BJ (cell line): ENCODE results near the gene HECW1. TPM values are rescaled to one million over a fixed set of nuclear protein-coding genes. Genes with fewer than 3 reads are reported as not detected.

Experiments
- CTCF ChIA-PET: fragments of 350-600 bp; formaldehyde crosslinking; extraction: SDS; loops from one replicate; lab custom pipeline; 2021; ENCODE audit warnings: antibody characterized with exemption, inconsistent platforms; lab: Yijun Ruan, JAX
- POLR2A ChIA-PET: fragments of 300-600 bp; sonication (Branson Sonifier 250); formaldehyde crosslinking; extraction: SDS; loops from one replicate; lab custom pipeline; 2021; ENCODE audit warnings: antibody characterized with exemption; lab: Charles Lee
- DNase-seq: peaks from one replicate; pipeline ENCODE4 v3.0.0-alpha.2; 2011; ENCODE audit warnings: low read depth
- H3K27me3 ChIP-seq: 2 replicates; pipeline ENCODE4 v1.6.0; 2011; ENCODE audit warnings: low read length; ENCODE audit not compliant: control insufficient read depth, insufficient read depth
- H3K36me3 ChIP-seq: 2 replicates; pipeline ENCODE4 v1.5.1; 2011; ENCODE audit warnings: low read length; ENCODE audit not compliant: control insufficient read depth, insufficient read depth
- H3K4me3 ChIP-seq: 2 replicates; pipeline ENCODE4 v1.5.1; 2011; ENCODE audit warnings: low read depth, mild to moderate bottlenecking, control low read depth, low read length
- polyA plus RNA-seq: library from polyadenylated mRNA; depleted of rRNA; stranded (reverse); fragments of >200 nt; gene quantifications from 2 replicates; pipeline ENCODE4 v1.2.3, GENCODE V29; 2011
- TF ChIP-seq, protein P1 (sequence below): IDR thresholded peaks from 2 replicates; pipeline ENCODE4 v1.5.1; 2011; ENCODE audit warnings: low read depth, mild to moderate bottlenecking, control low read depth, inconsistent platforms, low read length, moderate library complexity; ENCODE audit not compliant: insufficient read depth

The HECW1 gene
- polyA plus RNA-seq, 1 experiment = 2.9 TPM

DNA sequence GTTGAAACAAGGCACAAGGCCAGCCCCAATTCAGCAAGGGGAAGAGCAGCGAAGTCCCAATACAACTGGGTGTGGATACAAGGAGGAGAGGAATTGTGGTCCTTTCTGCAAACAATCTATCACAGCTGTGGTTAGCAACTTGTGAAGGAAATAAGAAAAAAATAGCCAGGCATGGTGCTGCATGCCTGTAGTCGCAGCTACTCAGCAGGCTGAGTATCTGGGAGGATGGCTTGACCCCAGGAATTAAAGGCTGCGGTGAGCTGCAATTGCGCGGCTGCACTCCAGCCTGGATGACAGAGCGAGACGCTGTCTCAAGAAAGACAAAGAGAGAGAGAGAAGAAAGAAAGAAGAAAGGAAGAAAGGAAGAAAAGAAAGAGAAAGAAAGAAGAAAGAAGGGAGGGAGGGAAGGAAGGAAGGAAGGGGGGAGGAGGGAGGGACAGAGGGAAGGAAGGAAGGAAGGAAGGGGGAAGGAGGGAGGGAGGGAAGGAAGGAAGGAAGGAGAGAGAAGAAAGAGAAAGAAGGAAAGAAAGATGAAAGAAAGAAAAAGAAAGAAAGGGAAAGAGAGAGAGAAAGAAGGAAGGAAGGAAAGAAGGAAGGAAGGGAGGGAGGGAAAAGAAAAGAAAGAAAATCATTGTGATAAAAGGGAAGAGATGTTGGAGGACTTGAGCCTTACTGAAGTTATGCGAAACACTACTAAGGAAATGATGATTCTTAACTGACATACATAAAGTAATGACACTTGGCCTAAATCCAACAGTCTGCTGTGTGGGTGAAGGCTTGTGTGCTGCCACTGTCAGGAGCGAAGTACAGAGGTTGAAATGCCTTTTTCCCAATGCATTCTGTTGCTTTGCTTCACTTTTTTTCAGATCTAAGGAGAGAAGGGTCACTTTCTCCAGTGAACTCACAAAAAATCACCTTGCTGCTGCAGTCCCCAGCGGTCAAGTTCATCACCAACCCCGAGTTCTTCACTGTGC lies 353.4 kb downstream of the HECW1 start:
- Histone ChIP-seq H3K4me3 (no peak overlapping the region), H3K36me3 (no peaks in the 10 kb centered on the region), H3K27me3 (peaks cover 3% of the 10 kb centered on the region; the same call in 1 of the 2 replicates)
- TF ChIP-seq, protein P1, sequence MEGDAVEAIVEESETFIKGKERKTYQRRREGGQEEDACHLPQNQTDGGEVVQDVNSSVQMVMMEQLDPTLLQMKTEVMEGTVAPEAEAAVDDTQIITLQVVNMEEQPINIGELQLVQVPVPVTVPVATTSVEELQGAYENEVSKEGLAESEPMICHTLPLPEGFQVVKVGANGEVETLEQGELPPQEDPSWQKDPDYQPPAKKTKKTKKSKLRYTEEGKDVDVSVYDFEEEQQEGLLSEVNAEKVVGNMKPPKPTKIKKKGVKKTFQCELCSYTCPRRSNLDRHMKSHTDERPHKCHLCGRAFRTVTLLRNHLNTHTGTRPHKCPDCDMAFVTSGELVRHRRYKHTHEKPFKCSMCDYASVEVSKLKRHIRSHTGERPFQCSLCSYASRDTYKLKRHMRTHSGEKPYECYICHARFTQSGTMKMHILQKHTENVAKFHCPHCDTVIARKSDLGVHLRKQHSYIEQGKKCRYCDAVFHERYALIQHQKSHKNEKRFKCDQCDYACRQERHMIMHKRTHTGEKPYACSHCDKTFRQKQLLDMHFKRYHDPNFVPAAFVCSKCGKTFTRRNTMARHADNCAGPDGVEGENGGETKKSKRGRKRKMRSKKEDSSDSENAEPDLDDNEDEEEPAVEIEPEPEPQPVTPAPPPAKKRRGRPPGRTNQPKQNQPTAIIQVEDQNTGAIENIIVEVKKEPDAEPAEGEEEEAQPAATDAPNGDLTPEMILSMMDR = no peak
- ChIA-PET CTCF (interaction anchor here (0.9 to 2.7 kb wide), 3 partner anchors 10 to 90 kb away, joined by 3 to 12 read pairs (median 4); no protein-coding TSS in a partner anchor), POLR2A (no interaction called here)
- no peak for DNase-seq

DNA sequence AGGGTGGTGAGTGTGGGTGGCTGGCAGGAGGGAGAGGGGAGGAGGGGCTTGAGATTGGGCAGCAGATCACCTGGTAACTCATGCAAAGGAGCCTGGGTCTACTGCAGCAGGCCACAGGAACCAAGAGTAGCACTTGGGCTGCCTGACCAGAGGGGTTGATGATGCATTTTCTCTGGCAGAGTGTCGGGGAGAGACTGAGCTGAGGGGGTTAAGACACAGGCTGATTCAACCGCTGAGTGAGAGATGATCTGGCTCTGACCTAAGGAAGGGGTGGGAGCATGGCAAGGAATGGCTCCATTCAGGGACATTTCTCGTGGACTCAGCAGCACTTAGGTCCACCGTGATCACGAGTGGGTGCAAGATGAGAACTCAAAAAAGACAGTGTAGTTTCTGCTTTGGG lies 355.0 kb downstream of the HECW1 start:
- H3K36me3 ChIP-seq = no peaks in the 10 kb centered on the region
- TF ChIP-seq, protein P1 = no peak
- ChIA-PET POLR2A (no interaction called here), CTCF (no interaction called here)
- no peak for DNase-seq
- H3K4me3 ChIP-seq = no peak overlapping the region
- peaks cover 3% of the 10 kb centered on the region; the same call in 1 of the 2 replicates for H3K27me3 ChIP-seq

DNA sequence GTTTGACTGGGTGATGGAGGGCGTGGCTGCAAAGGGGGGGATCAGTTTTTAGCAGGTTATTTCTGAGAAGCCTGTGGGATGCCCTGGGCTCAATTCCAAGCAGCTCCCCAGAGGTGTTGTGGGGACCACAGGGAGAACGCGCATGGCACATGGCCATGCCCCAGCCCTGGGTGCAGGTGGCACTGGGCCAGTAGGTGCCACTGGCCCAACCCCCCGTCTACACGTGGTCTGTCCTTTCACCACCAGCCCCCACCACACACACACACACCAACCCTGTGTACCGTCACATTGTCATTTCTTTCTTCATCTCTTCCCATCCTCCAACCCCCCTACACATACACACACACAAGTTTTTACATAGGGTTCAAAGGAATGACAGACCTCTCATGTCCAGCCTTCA lies 355.4 kb downstream of the HECW1 start:
- ChIA-PET CTCF (no interaction called here), POLR2A (no interaction called here)
- Histone ChIP-seq H3K4me3 (no peak overlapping the region), H3K36me3 (no peaks in the 10 kb centered on the region), H3K27me3 (peaks cover 3% of the 10 kb centered on the region; the same call in 1 of the 2 replicates)
- no peak for DNase-seq
- TF ChIP-seq, protein P1 = no peak

DNA sequence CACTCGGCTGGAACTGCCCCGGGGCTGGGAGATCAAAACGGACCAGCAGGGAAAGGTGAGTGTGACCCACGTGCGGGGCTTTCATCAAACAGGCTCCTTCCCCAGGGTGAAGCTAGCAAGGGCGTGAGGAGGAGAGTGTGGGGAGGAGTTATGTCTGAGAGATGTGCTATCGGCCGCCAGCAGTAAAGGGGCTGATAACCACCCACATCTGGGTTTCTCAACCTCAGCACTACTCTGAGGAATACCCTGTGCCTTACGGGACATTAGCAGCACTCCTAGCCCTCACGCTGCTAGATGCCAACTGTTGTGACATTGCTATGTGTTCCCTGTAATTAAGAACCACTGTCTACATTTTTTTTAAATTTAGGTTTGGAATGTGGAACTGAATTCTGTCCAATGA lies 356.6 kb downstream of the HECW1 start:
- H3K36me3 ChIP-seq = no peaks in the 10 kb centered on the region
- DNase-seq = no peak
- H3K4me3 ChIP-seq = no peak overlapping the region
- H3K27me3 ChIP-seq = no peaks in the 10 kb centered on the region; the same call in 1 of the 2 replicates
- TF ChIP-seq, protein P1 = no peak
- ChIA-PET CTCF (interaction anchor here (1.7 kb wide), 2 partner anchors 14 to 114 kb away, joined by 4 to 6 read pairs; partner anchors contain the start of gene STK17A), POLR2A (no interaction called here)

DNA sequence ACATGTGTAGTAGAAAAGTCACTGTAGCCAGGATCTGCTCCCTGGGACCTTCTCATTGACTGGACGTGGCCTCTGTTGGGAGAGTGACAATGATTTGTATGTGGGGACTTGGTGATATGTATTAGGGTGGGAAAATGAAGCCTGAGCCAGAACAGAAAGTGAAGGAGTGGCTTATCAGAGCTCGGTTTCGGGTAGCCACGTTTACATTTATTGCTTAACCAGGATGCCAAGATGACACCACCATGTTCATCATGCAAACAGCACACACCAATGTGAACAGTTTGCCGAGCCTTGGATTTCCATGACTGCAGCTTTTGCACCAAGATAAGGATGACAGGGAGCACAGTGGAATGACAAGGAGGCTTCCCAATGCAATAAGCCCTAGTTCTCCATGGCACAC lies 357.7 kb downstream of the HECW1 start:
- DNase-seq = no peak
- no peaks in the 10 kb centered on the region; the same call in 1 of the 2 replicates for H3K27me3 ChIP-seq
- POLR2A ChIA-PET = no interaction called here
- no peaks in the 10 kb centered on the region for H3K36me3 ChIP-seq
- H3K4me3 ChIP-seq = no peak overlapping the region
- CTCF ChIA-PET = interaction anchor here (1.7 kb wide), 1 partner anchor 16 kb away, joined by 6 read pairs; no protein-coding TSS in a partner anchor
- TF ChIP-seq, protein P1 = no peak
